CD4-positive, alpha-beta T cell treated with Interleukin-1 beta for 1 hour (primary cell): ENCODE results near the gene PASD1.
"Not testable (repeated sequence)": the region's sequence is repeated elsewhere in the genome, so short reads cannot be mapped to it uniquely, and the experiment has no call there.

Source experiments
- DNase-seq, 2 donors: peaks; one replicate each; pipeline ENCODE4 v3.0.0-alpha.2; 2020 to 2022

PASD1 gene

GRCh38 chrX:151563449-151563848, at the start of gene PASD1:
TSS of gene PASD1 (plus strand) at chrX:151563675. CDS start at chrX:151601554, 37,879 bp downstream.
- DNase-seq: no peak

- no peak for DNase-seq
These were observed 48.2 kb upstream of the PASD1 start for GRCh38 chrX:151515237-151515636.

- no peak for DNase-seq
These were observed 46.8 kb upstream of the PASD1 start for GRCh38 chrX:151516538-151517187.

- no peak for DNase-seq
These were observed 46.1 kb upstream of the PASD1 start for GRCh38 chrX:151517421-151517820.

- no peak for DNase-seq
These were observed 40.1 kb upstream of the PASD1 start for GRCh38 chrX:151523351-151523750.

- no peak for DNase-seq
These were observed 26.9 kb upstream of the PASD1 start for GRCh38 chrX:151536571-151536970.

GRCh38 chrX:151537572-151537971, 25.9 kb upstream of the PASD1 start:
- DNase-seq: no peak

GRCh38 chrX:151538190-151539122, 25.0 kb upstream of the PASD1 start:
- DNase-seq: no peak

GRCh38 chrX:151543706-151544105, 19.8 kb upstream of the PASD1 start:
- no peak for DNase-seq

GRCh38 chrX:151546226-151546625, 17.2 kb upstream of the PASD1 start:
- DNase-seq: not testable (repeated sequence)

GRCh38 chrX:151551176-151551575, 12.3 kb upstream of the PASD1 start:
- not testable (repeated sequence) for DNase-seq

GRCh38 chrX:151552743-151553142, 10.7 kb upstream of the PASD1 start:
- no peak for DNase-seq

- DNase-seq: not testable (repeated sequence)
These were observed 8.2 kb upstream of the PASD1 start for GRCh38 chrX:151555301-151555700.

- DNase-seq: not testable (repeated sequence)
These were observed 990 bp upstream of the PASD1 start for GRCh38 chrX:151562485-151562884.

- not testable (repeated sequence) for DNase-seq
These were observed 472 bp upstream of the PASD1 start for GRCh38 chrX:151563003-151563402.

GRCh38 chrX:151564035-151564434, 560 bp downstream of the PASD1 start:
- no peak for DNase-seq

GRCh38 chrX:151566872-151567271, 3.4 kb downstream of the PASD1 start:
- DNase-seq: not testable (repeated sequence)

- DNase-seq: no peak
These were observed 7.1 kb downstream of the PASD1 start for GRCh38 chrX:151570561-151570960.

- not testable (repeated sequence) for DNase-seq
These were observed 29.9 kb downstream of the PASD1 start for GRCh38 chrX:151593384-151593783.

GRCh38 chrX:151596282-151596681, 32.8 kb downstream of the PASD1 start:
- DNase-seq: no peak

- no peak for DNase-seq
These were observed 41.5 kb downstream of the PASD1 start for GRCh38 chrX:151604931-151605330.

- DNase-seq: no peak
These were observed 45.7 kb downstream of the PASD1 start for GRCh38 chrX:151609222-151609621.

- DNase-seq: no peak
These were observed 57.9 kb downstream of the PASD1 start for GRCh38 chrX:151621422-151621821.

- no peak for DNase-seq
These were observed 61.2 kb downstream of the PASD1 start for GRCh38 chrX:151624677-151625076.
